ELR (cell line): ENCODE measurements around the gene KCTD12.
A peak's percentile ranks its signal among the peaks of the same experiment; 100 is the strongest.
"Not testable (repeated sequence)": the region's sequence is repeated elsewhere in the genome, so short reads cannot be mapped to it uniquely, and the experiment has no call there.

Source experiments
- DNase-seq: peaks from one replicate; pipeline ENCODE4 v3.0.0-alpha.2; 2015; ENCODE audit warnings: low read depth

KCTD12 gene

GRCh38 chr13:76886292-76887075 lies at the start of gene KCTD12:
Gene KCTD12, minus strand, starts transcription at chr13:76886405. Its CDS starts 257 bp downstream, at chr13:76886148.
- DNase-seq: peak; percentile 83

- no peak for DNase-seq
Measured at GRCh38 chr13:76934671-76935070, 48.5 kb upstream of the KCTD12 start.

GRCh38 chr13:76932076-76932475 lies 45.9 kb upstream of the KCTD12 start:
- DNase-seq: no peak

- DNase-seq: no peak
Measured at GRCh38 chr13:76929851-76930374, 43.7 kb upstream of the KCTD12 start.

GRCh38 chr13:76929320-76929719 lies 43.1 kb upstream of the KCTD12 start:
- no peak for DNase-seq

- no peak for DNase-seq
Measured at GRCh38 chr13:76928456-76928855, 42.3 kb upstream of the KCTD12 start.

GRCh38 chr13:76927955-76928354 lies 41.8 kb upstream of the KCTD12 start:
- DNase-seq: no peak

- no peak for DNase-seq
Measured at GRCh38 chr13:76925115-76925514, 38.9 kb upstream of the KCTD12 start.

GRCh38 chr13:76921516-76921915 lies 35.3 kb upstream of the KCTD12 start:
- DNase-seq: no peak

- DNase-seq: not testable (repeated sequence)
Measured at GRCh38 chr13:76917755-76918481, 31.7 kb upstream of the KCTD12 start.

GRCh38 chr13:76917095-76917494 lies 30.9 kb upstream of the KCTD12 start:
- DNase-seq: no peak

GRCh38 chr13:76913898-76914297 lies 27.7 kb upstream of the KCTD12 start:
- DNase-seq: no peak

GRCh38 chr13:76912476-76912875 lies 26.3 kb upstream of the KCTD12 start:
- no peak for DNase-seq

GRCh38 chr13:76904507-76904906 lies 18.3 kb upstream of the KCTD12 start:
- DNase-seq: no peak

GRCh38 chr13:76903544-76904162 lies 17.4 kb upstream of the KCTD12 start:
- DNase-seq: peak; percentile 82

- not testable (repeated sequence) for DNase-seq
Measured at GRCh38 chr13:76899066-76899465, 12.9 kb upstream of the KCTD12 start.

GRCh38 chr13:76897171-76897570 lies 11.0 kb upstream of the KCTD12 start:
- DNase-seq: not testable (repeated sequence)

- no peak for DNase-seq
Measured at GRCh38 chr13:76894401-76895110, 8.4 kb upstream of the KCTD12 start.

GRCh38 chr13:76892488-76892887 lies 6.3 kb upstream of the KCTD12 start:
- DNase-seq: no peak

- DNase-seq: peak; percentile 45
Measured at GRCh38 chr13:76890021-76890420, 3.8 kb upstream of the KCTD12 start.

GRCh38 chr13:76889254-76889653 lies 3.0 kb upstream of the KCTD12 start:
- DNase-seq: peak; percentile 20

- DNase-seq: no peak
Measured at GRCh38 chr13:76888421-76888820, 2.2 kb upstream of the KCTD12 start.
